GM12878 (cell line): ENCODE results near the gene TANC1.

Experiments
- ATF2 ChIP-seq: IDR thresholded peaks from 2 replicates; pipeline ENCODE4 v1.6.1; 2012; ENCODE audit warnings: low read length, inconsistent platforms
- BRCA1 ChIP-seq: IDR thresholded peaks from 2 replicates; pipeline ENCODE4 v1.6.1; 2011; ENCODE audit warnings: low read depth, low read length, improper control_type of control experiment
- CREB1 ChIP-seq: IDR thresholded peaks from 2 replicates; pipeline ENCODE4 v1.6.1; 2012; ENCODE audit warnings: low read depth, mild to moderate bottlenecking, inconsistent platforms
- CTCF ChIP-seq, 3 experiments: IDR thresholded peaks in 2 of 3; conservative IDR thresholded peaks in 1 of 3; 2 replicates each; pipeline ENCODE4 v1.5.1; 2011; ENCODE audit warnings: low read depth in 3 of 3, low read length in 3 of 3, mild to moderate bottlenecking in 3 of 3, control low read depth in 2 of 3, moderate library complexity in 2 of 3, inconsistent platforms in 1 of 3, mixed read lengths in 1 of 3; ENCODE audit not compliant: control insufficient read depth in 2 of 3, insufficient read depth in 1 of 3; ENCODE audit errors: extremely low read depth in 1 of 3
- EP300 ChIP-seq, 2 experiments: fragments of 150-350 bp in 1 of 2; IDR thresholded peaks; 2 replicates each; pipeline ENCODE4 v1.6.1; 2011 to 2012; ENCODE audit warnings: low read depth in 2 of 2, low read length in 2 of 2, borderline replicate concordance in 1 of 2, improper control_type of control experiment in 1 of 2, inconsistent platforms in 1 of 2; ENCODE audit not compliant: control insufficient read depth in 1 of 2
- HDAC6 ChIP-seq: fragments of 200-600 bp; sonication (generic); IDR thresholded peaks from one replicate; pipeline ENCODE4 v1.8.0; 2017; ENCODE audit warnings: antibody characterized with exemption; ENCODE audit not compliant: unreplicated experiment
- POLR2A ChIP-seq: IDR thresholded peaks from 2 replicates; pipeline ENCODE4 v1.6.1; 2011; ENCODE audit warnings: low read depth, mild to moderate bottlenecking, low read length
- SIN3A ChIP-seq: IDR thresholded peaks from 2 replicates; pipeline ENCODE4 v1.6.1; 2012; ENCODE audit warnings: low read depth, low read length, improper control_type of control experiment
- TARDBP ChIP-seq: IDR thresholded peaks from 2 replicates; pipeline ENCODE4 v1.6.1; 2016; ENCODE audit warnings: borderline replicate concordance
- USF2 ChIP-seq: IDR thresholded peaks from 2 replicates; pipeline ENCODE4 v1.6.1; 2011; ENCODE audit warnings: low read depth, low read length, improper control_type of control experiment, borderline replicate concordance
- TF ChIP-seq, protein P1 (sequence below): fragments of 450-650 bp; IDR thresholded peaks from 2 replicates; pipeline ENCODE4 v1.6.1; 2016; ENCODE audit warnings: mild to moderate bottlenecking
- TF ChIP-seq, protein P2 (sequence below): fragments of 450-650 bp; IDR thresholded peaks from 2 replicates; pipeline ENCODE4 v1.6.1; 2017; ENCODE audit warnings: mild to moderate bottlenecking, moderate library complexity

DNA sequence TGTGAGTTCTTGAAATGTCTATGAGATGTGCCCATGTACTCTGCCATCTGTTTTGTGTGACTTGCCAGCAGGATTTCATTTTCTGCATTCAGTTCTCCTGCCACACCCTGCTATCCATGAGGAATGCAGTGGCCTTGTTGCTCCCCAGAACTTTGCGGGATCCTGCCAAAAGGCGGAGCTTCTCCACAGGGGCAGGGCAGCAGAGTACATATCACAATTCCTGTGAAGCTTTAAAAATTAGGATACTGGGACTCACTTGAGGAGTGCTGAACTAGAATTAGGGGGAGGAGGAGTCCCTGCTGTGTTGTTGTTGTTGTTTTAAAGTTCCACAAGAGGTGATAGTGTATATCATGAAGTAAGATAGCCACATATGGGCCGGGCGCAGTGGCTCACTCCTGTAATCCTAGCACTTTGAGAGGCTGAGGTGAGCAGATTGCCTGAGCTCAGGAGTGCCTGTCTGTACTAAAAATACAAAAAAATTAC lies 76.4 kb downstream of the TANC1 start:
- no peak for TF ChIP-seq CTCF (IDR thresholded peaks at IDR 0.05 in 2 of 3, conservative IDR thresholded peaks at IDR 0.05 in 1 of 3; ENCODE audit: control insufficient read depth in 2 of 3, extremely low read depth in 1 of 3, insufficient read depth in 1 of 3, low read depth in 3 of 3, low read length in 3 of 3)
- TF ChIP-seq BRCA1, result no peak
- TF ChIP-seq, protein P1, sequence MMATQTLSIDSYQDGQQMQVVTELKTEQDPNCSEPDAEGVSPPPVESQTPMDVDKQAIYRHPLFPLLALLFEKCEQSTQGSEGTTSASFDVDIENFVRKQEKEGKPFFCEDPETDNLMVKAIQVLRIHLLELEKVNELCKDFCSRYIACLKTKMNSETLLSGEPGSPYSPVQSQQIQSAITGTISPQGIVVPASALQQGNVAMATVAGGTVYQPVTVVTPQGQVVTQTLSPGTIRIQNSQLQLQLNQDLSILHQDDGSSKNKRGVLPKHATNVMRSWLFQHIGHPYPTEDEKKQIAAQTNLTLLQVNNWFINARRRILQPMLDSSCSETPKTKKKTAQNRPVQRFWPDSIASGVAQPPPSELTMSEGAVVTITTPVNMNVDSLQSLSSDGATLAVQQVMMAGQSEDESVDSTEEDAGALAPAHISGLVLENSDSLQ, result no peak
- TF ChIP-seq HDAC6, result no peak
- no peak for TF ChIP-seq SIN3A
- TF ChIP-seq EP300 (IDR thresholded peaks at IDR 0.05; ENCODE audit: borderline replicate concordance in 1 of 2, control insufficient read depth in 1 of 2, low read depth in 2 of 2, low read length in 2 of 2), result no peak
- no peak for TF ChIP-seq POLR2A
- no peak for TF ChIP-seq CREB1
- TF ChIP-seq TARDBP, result no peak
- TF ChIP-seq ATF2, result no peak
- TF ChIP-seq USF2, result no peak
- TF ChIP-seq, protein P2, sequence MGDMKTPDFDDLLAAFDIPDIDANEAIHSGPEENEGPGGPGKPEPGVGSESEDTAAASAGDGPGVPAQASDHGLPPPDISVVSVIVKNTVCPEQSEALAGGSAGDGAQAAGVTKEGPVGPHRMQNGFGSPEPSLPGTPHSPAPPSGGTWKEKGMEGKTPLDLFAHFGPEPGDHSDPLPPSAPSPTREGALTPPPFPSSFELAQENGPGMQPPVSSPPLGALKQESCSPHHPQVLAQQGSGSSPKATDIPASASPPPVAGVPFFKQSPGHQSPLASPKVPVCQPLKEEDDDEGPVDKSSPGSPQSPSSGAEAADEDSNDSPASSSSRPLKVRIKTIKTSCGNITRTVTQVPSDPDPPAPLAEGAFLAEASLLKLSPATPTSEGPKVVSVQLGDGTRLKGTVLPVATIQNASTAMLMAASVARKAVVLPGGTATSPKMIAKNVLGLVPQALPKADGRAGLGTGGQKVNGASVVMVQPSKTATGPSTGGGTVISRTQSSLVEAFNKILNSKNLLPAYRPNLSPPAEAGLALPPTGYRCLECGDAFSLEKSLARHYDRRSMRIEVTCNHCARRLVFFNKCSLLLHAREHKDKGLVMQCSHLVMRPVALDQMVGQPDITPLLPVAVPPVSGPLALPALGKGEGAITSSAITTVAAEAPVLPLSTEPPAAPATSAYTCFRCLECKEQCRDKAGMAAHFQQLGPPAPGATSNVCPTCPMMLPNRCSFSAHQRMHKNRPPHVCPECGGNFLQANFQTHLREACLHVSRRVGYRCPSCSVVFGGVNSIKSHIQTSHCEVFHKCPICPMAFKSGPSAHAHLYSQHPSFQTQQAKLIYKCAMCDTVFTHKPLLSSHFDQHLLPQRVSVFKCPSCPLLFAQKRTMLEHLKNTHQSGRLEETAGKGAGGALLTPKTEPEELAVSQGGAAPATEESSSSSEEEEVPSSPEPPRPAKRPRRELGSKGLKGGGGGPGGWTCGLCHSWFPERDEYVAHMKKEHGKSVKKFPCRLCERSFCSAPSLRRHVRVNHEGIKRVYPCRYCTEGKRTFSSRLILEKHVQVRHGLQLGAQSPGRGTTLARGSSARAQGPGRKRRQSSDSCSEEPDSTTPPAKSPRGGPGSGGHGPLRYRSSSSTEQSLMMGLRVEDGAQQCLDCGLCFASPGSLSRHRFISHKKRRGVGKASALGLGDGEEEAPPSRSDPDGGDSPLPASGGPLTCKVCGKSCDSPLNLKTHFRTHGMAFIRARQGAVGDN, result no peak
